ENCODE data around the gene ARID1B. TPM values are rescaled to one million over a fixed set of nuclear protein-coding genes. Genes with fewer than 3 reads are reported as not detected.

The ARID1B gene
- total and polyA plus RNA-seq, 2 of the 4 experiments (the other 2 are of a cell fraction), result 14.5 to 20.1 TPM

- intact Hi-C loops (cut with micrococcal nuclease), result no loop called here
- no peak for ATAC-seq (ENCODE audit: low read depth)
- CTCF ChIA-PET, result interaction anchor here (1.0 kb wide), 1 partner anchor 12 kb away, joined by 4 read pairs; no protein-coding TSS in a partner anchor
Measured at GRCh38 chr6:157134402-157135047, 357.3 kb downstream of the ARID1B start.

More at GRCh38 chr6:157134402-157135047, 357.3 kb downstream of the ARID1B start:
- Histone ChIP-seq H3K4ac (ENCODE audit: low read depth, low read length) (peak overlapping the region; percentile 45), H3K4me2 (ENCODE audit: low read depth, low read length) (no peak overlapping the region; the same call in 1 of the 2 replicates), H2BK5ac (ENCODE audit: low read depth, low read length, poor library complexity, severe bottlenecking) (peak overlapping the region; percentile 10), H3K27me3 (ENCODE audit: control insufficient read depth, insufficient read depth, low read length) (no peaks in the 10 kb centered on the region), H2BK15ac (ENCODE audit: low read depth, low read length) (peak overlapping the region; percentile 83; the same call in 1 of the 3 replicates), H3K18ac (ENCODE audit: low read depth, low read length) (peak overlapping the region; percentile 66; the same call in 1 of the 2 replicates), H4K5ac (ENCODE audit: low read depth, low read length) (peak overlapping the region; percentile 61; the same call in 1 of the 2 replicates), H4K91ac (ENCODE audit: insufficient read depth, low read depth, low read length) (peak overlapping the region; percentile 32; the same call in 1 of the 2 replicates), H2AK5ac (ENCODE audit: low read depth, low read length) (peak overlapping the region; percentile 63; the same call in 1 of the 2 replicates), H2BK20ac (ENCODE audit: low read depth, low read length) (peak overlapping the region; percentile 9; the same call in 1 of the 2 replicates), H3K4me3 (ENCODE audit: insufficient read depth, low read depth, low read length) (no peak overlapping the region), H3K9me3 (ENCODE audit: control insufficient read depth, insufficient read depth, low read length) (no peaks in the 10 kb centered on the region), H3K79me1 (ENCODE audit: low read depth in 1 of 2, low read length in 2 of 2) (peaks cover 30 to 34% of the 10 kb centered on the region in 2 experiments; a peak in 3 of 4 replicates), H3K36me3 (ENCODE audit: control insufficient read depth, insufficient read depth, low read length) (peaks cover 12% of the 10 kb centered on the region), H4K20me1 (ENCODE audit: insufficient read depth, low read length) (no peaks in the 10 kb centered on the region), H2AK9ac (replicated peaks; ENCODE audit: low read depth, low read length, poor library complexity) (peak overlapping the region; percentile 33), H3K27ac (ENCODE audit: insufficient read depth, low read length) (no peak overlapping the region), H3K14ac (replicated peaks; ENCODE audit: low read depth, low read length) (peak overlapping the region; percentile 53), H3K56ac (ENCODE audit: extremely low read depth, insufficient read depth, low read length) (no peak overlapping the region), H3K4me1 (ENCODE audit: control insufficient read depth, insufficient read depth, low read length) (peaks cover 14% of the 10 kb centered on the region), H3K23ac (ENCODE audit: low read depth, low read length) (peak overlapping the region; percentile 48), H2BK120ac (ENCODE audit: low read depth, low read length) (peak overlapping the region; percentile 59), H3K9me1 (ENCODE audit: insufficient read depth, low read length) (peaks cover 13% of the 10 kb centered on the region), H2AFZ (replicated peaks; ENCODE audit: low read length, poor library complexity) (peak overlapping the region; percentile 58), H4K8ac (ENCODE audit: low read depth in 2 of 2, low read length in 2 of 2) (peak overlapping the region in 1 of 2 experiments; percentile 79; a peak in 2 of 4 replicates), H3K9ac (ENCODE audit: low read depth, low read length) (no peak overlapping the region)
- in situ Hi-C loops (cut with MboI; ENCODE audit: low sequenced_read_pairs) (no loop called here), dilution Hi-C loops (cut with HindIII; ENCODE audit: low sequenced_read_pairs, unreplicated experiment) (no loop called here)
- TF ChIP-seq CTCF (conservative IDR thresholded peaks at IDR 0.05; ENCODE audit: low read depth, low read length), result no peak
- TF ChIP-seq RCOR1 (IDR thresholded peaks at IDR 0.05; ENCODE audit: insufficient replicate concordance, low read length), result no peak
- TF ChIP-seq NFE2L2 (IDR thresholded peaks at IDR 0.05; ENCODE audit: low read depth, low read length), result no peak
- no peak for TF ChIP-seq BHLHE40 (IDR thresholded peaks at IDR 0.05; ENCODE audit: low read depth, low read length)
- no peak for TF ChIP-seq ELK1 (IDR thresholded peaks at IDR 0.05; ENCODE audit: borderline replicate concordance, low read depth, low read length)
- no peak for TF ChIP-seq CHD1 (IDR thresholded peaks at IDR 0.05; ENCODE audit: low read depth, low read length)
- TF ChIP-seq SMC3 (IDR thresholded peaks at IDR 0.05; ENCODE audit: low read depth, low read length), result no peak
- TF ChIP-seq POLR2A (IDR thresholded peaks at IDR 0.05; ENCODE audit: low read depth, low read length), result no peak
- no peak for TF ChIP-seq FOS (IDR thresholded peaks at IDR 0.05; ENCODE audit: low read depth, low read length)
- no peak for TF ChIP-seq USF2 (IDR thresholded peaks at IDR 0.05; ENCODE audit: low read depth, low read length)
- TF ChIP-seq CEBPB (IDR thresholded peaks at IDR 0.05; ENCODE audit: low read depth, low read length), result no peak
- TF ChIP-seq RFX5 (IDR thresholded peaks at IDR 0.05; ENCODE audit: low read depth, low read length), result no peak
- no peak for TF ChIP-seq RAD21 (IDR thresholded peaks at IDR 0.05; ENCODE audit: low read length)
- no peak for TF ChIP-seq MAZ (IDR thresholded peaks at IDR 0.05; ENCODE audit: borderline replicate concordance, low read depth, low read length)
- POLR2A ChIA-PET (ENCODE audit: unreplicated experiment), result no interaction called here
- WGBS, 2 experiments (ENCODE audit: extremely low coverage in 2 of 2, insufficient read length in 1 of 2), result 40% methylated on average over 1 of the region's 7 CpGs; no CpG with 5 or more reads in 1 of the 2 experiments
- no TSS peak for BruUV-seq (replicated peaks)
- peak; percentile 49 for DNase-seq

All from IMR-90 (cell line).